Gastrocnemius medialis (tissue), 4 donors: ENCODE results near the gene TEX264. TPM values are rescaled to one million over a fixed set of nuclear protein-coding genes. Genes with fewer than 3 reads are reported as not detected.

Source experiments
- ATAC-seq, 2 donors: fragments of 150-250 bp; one replicate each; pipeline ENCODE4 v1.9.1; 2016
- DNase-seq, 2 donors: peaks; one replicate each; pipeline ENCODE4 v3.0.0-alpha.2; 2019
- H3K27ac ChIP-seq, 4 donors: fragments of 200-600 bp; sonication (generic); 1 replicate in 1 of 4; 2 replicates in 3 of 4; pipeline ENCODE4 v1.5.1; 2016 to 2018; ENCODE audit warnings: mild to moderate bottlenecking in 2 of 4, moderate library complexity in 1 of 4
- H3K27me3 ChIP-seq, 3 donors: fragments of 200-600 bp; sonication (generic) in 2 of 3; 1 replicate in 1 of 3; 2 replicates in 2 of 3; pipeline versions ENCODE4 v1.5.1 to v1.6.0; 2016 to 2019; ENCODE audit warnings: mild to moderate bottlenecking in 1 of 3, moderate library complexity in 1 of 3
- H3K36me3 ChIP-seq, 2 donors: fragments of 200-600 bp; sonication (generic) in 1 of 2; one replicate each; pipeline ENCODE4 v1.5.1; 2017 to 2018
- H3K4me1 ChIP-seq, 2 donors: fragments of 200-600 bp; sonication (generic) in 1 of 2; one replicate each; pipeline ENCODE4 v1.5.1; 2016 to 2017; ENCODE audit warnings: mild to moderate bottlenecking in 2 of 2
- H3K4me3 ChIP-seq, 4 donors: fragments of 200-600 bp; sonication (generic) in 3 of 4; 1 replicate in 1 of 4; 2 replicates in 3 of 4; pipeline ENCODE4 v1.5.1; 2016 to 2019; ENCODE audit warnings: mild to moderate bottlenecking in 2 of 4
- H3K9me3 ChIP-seq, 3 donors: fragments of 200-600 bp; sonication (generic) in 2 of 3; 1 replicate in 1 of 3; 2 replicates in 2 of 3; pipeline ENCODE4 v1.5.1; 2016 to 2019
- POLR2A ChIP-seq, 2 donors: fragments of 450-650 bp; IDR thresholded peaks; one replicate each; pipeline ENCODE4 v1.6.1; 2017; ENCODE audit warnings: antibody characterized with exemption in 2 of 2, mild to moderate bottlenecking in 2 of 2, moderate library complexity in 2 of 2
- in situ Hi-C, 4 donors: fragments of 200-750 bp; cut with MboI; loops; one replicate each; pipeline versions ENCODE4 v1.15.0 to v1.8.0; 2017; ENCODE audit warnings: low sequenced_read_pairs in 4 of 4
- intact Hi-C: fragments of 100-400 bp; cut with DNase I; formaldehyde crosslinking; loops from one replicate; pipeline ENCODE4 v1.15.1; 2023; ENCODE audit warnings: low total_unique reads
- total RNA-seq, 4 donors: library from RNA; depleted of rRNA; stranded (reverse); fragments of >200 nt; gene quantifications; one replicate each; pipeline versions ENCODE4 v1.1.0 to v1.2.3, GENCODE V29; 2016
- TF ChIP-seq, protein P1 (sequence below), 5 experiments: fragments of 450-650 bp in 3 of 5; fragments of 200-600 bp in 2 of 5; sonication (generic) in 2 of 5; IDR thresholded peaks in 4 of 5; conservative IDR thresholded peaks in 1 of 5; 1 replicate in 4 of 5; 2 replicates in 1 of 5; pipeline ENCODE4 v1.5.1; 2016 to 2019; ENCODE audit warnings: antibody characterized with exemption in 5 of 5, mild to moderate bottlenecking in 3 of 5, moderate library complexity in 3 of 5

TEX264 gene
- total RNA-seq, 4 donors from 2014 or later = 43.9 to 83.5 (median 54.3) TPM

GRCh38 chr3:51657234-51657633, 13.8 kb upstream of the TEX264 start:
- Histone ChIP-seq H3K4me3 (no peak overlapping the region), H3K36me3 (peaks cover 0 to 50% of the 10 kb centered on the region in 2 donors), H3K27ac (no peak overlapping the region), H3K4me1 (no peaks in the 10 kb centered on the region), H3K9me3 (no peaks in the 10 kb centered on the region), H3K27me3 (no peaks in the 10 kb centered on the region)
- intact Hi-C loops (no loop called here), in situ Hi-C loops (loop anchor here in 1 of 4 donors (25.0 kb wide), 1 partner anchor 270 kb away; the partner anchor contains the start of genes MANF and RBM15B)
- ATAC-seq = no peak
- TF ChIP-seq, protein P1, sequence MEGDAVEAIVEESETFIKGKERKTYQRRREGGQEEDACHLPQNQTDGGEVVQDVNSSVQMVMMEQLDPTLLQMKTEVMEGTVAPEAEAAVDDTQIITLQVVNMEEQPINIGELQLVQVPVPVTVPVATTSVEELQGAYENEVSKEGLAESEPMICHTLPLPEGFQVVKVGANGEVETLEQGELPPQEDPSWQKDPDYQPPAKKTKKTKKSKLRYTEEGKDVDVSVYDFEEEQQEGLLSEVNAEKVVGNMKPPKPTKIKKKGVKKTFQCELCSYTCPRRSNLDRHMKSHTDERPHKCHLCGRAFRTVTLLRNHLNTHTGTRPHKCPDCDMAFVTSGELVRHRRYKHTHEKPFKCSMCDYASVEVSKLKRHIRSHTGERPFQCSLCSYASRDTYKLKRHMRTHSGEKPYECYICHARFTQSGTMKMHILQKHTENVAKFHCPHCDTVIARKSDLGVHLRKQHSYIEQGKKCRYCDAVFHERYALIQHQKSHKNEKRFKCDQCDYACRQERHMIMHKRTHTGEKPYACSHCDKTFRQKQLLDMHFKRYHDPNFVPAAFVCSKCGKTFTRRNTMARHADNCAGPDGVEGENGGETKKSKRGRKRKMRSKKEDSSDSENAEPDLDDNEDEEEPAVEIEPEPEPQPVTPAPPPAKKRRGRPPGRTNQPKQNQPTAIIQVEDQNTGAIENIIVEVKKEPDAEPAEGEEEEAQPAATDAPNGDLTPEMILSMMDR (IDR thresholded peaks at IDR 0.05 in 4 of 5, conservative IDR thresholded peaks at IDR 0.05 in 1 of 5) = no peak
- no peak for TF ChIP-seq POLR2A (IDR thresholded peaks at IDR 0.05)
- no peak for DNase-seq

DNA sequence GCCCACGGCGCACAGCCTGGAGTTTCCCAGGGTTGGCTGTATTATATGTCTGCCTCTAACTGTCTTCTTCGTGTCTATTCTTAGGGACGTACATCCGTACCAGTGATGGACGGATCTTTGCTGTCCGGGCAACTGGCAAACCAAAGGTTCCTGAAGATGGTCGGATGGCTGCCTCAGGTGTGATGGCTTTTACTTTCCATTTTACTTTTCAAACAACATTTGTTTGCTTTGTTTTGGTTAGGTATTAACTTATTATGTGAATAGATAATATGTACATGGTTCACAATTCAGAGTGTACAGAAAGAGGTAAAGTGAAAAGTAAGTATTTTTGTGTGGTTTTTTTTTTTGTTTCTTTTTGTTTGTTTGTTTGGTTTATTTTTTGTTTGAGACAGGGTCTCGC, 11.1 kb upstream of the TEX264 start:
- Histone ChIP-seq H3K4me3 (no peak overlapping the region), H3K4me1 (no peaks in the 10 kb centered on the region), H3K36me3 (peaks cover 0 to 61% of the 10 kb centered on the region in 2 donors), H3K27me3 (no peaks in the 10 kb centered on the region), H3K9me3 (no peaks in the 10 kb centered on the region), H3K27ac (no peak overlapping the region)
- ATAC-seq (no peak), DNase-seq (no peak)
- intact Hi-C loops = no loop called here
- in situ Hi-C loops = loop anchor here in 1 of 4 donors (25.0 kb wide), 1 partner anchor 273 kb away; the partner anchor contains the start of genes MANF and RBM15B
- TF ChIP-seq, protein P1 (IDR thresholded peaks at IDR 0.05 in 4 of 5, conservative IDR thresholded peaks at IDR 0.05 in 1 of 5) = no peak
- no peak for TF ChIP-seq POLR2A (IDR thresholded peaks at IDR 0.05)

- H3K9me3 ChIP-seq = no peaks in the 10 kb centered on the region
- TF ChIP-seq, protein P1 (IDR thresholded peaks at IDR 0.05 in 4 of 5, conservative IDR thresholded peaks at IDR 0.05 in 1 of 5) = no peak
- TF ChIP-seq POLR2A (IDR thresholded peaks at IDR 0.05) = no peak
- H3K27ac ChIP-seq = no peak overlapping the region
- H3K36me3 ChIP-seq = peaks cover 0 to 51% of the 10 kb centered on the region in 2 donors
- H3K4me3 ChIP-seq = no peak overlapping the region
- H3K27me3 ChIP-seq = no peaks in the 10 kb centered on the region
- intact Hi-C loops (no loop called here), in situ Hi-C loops (loop anchor here in 1 of 4 donors (25.0 kb wide), 1 partner anchor 275 kb away; the partner anchor contains the start of genes MANF and RBM15B)
- no peaks in the 10 kb centered on the region for H3K4me1 ChIP-seq
- ATAC-seq = no peak
- no peak for DNase-seq
Observed at GRCh38 chr3:51662456-51662855, 8.6 kb upstream of the TEX264 start.

GRCh38 chr3:51668756-51669155, 2.3 kb upstream of the TEX264 start:
- in situ Hi-C loops = loop anchor here in 3 of 4 donors (5.0 to 25.0 kb wide), 3 partner anchors 161 to 281 kb away; partner anchors contain the start of genes DCAF1 (in 2 of the 3), MANF (in 1 of the 3) and RBM15B (in 1 of the 3)

More at GRCh38 chr3:51668756-51669155, 2.3 kb upstream of the TEX264 start:
- intact Hi-C loops = loop anchor here (1.0 kb wide), 2 partner anchors 130 to 166 kb away; partner anchors contain the start of gene RAD54L2
- H3K4me3 ChIP-seq = no peak overlapping the region
- no peaks in the 10 kb centered on the region for H3K27me3 ChIP-seq
- ATAC-seq = no peak
- no peaks in the 10 kb centered on the region for H3K36me3 ChIP-seq
- H3K4me1 ChIP-seq = peaks cover 14 to 30% of the 10 kb centered on the region in 2 donors
- no peaks in the 10 kb centered on the region for H3K9me3 ChIP-seq
- no peak overlapping the region for H3K27ac ChIP-seq
- no peak for DNase-seq
- TF ChIP-seq, protein P1 (IDR thresholded peaks at IDR 0.05 in 4 of 5, conservative IDR thresholded peaks at IDR 0.05 in 1 of 5) = no peak
- no peak for TF ChIP-seq POLR2A (IDR thresholded peaks at IDR 0.05)
